GM21576 (cell line): Measurements from ENCODE around the gene AKNA.

ENCODE experiments used
- ATAC-seq: cut with Tn5 transposase; IDR thresholded peaks from one replicate; pipeline ENCODE4 v1.9.1; 2021; ENCODE audit warnings: mild to moderate bottlenecking, moderate library complexity; ENCODE audit not compliant: unreplicated experiment

Gene AKNA

DNA sequence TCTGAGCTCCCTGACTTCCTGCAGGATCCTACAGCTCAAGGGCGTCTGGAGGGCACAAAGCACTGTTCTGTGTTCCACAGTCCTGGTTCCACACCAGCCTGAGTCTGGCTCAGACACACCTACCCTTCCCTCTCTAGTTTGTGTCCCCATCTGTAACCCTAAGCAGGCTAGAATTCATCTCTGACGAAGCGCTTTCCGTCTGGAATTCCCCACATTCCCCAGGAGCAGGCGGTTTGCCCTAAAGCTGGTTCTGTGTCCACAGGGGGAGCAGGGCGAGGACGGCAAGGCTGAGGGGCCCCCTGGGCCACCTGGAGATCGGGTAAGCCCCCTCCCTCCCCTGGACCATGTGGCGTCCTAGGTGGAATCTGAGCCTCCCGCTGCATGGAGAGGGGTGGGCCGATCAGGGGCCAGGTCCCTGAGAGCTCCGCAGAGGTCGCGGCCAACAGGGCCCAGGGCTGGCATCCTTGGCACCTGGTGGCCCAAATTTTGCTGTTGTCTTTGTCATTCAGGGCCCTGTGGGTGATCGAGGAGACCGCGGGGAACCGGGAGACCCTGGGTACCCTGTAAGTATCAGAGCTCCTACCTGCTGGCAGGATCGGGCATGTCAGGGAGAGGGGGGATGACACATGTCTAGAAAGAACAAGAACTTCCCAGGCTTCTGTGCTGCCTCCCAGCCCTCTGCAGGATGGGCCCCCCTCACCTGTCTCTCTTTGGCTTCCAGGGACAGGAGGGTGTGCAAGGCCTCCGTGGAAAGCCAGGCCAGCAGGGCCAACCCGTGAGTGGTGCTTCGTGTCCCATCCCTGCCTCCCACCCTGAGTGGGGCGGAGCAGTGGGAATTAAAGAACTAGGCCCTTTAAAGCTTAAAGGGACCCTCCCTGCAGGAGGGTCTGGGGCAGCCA, 99.3 kb downstream of the AKNA start:
- ATAC-seq = no peak

GRCh38 chr9:114287763-114288192, 100.0 kb downstream of the AKNA start:
- no peak for ATAC-seq

DNA sequence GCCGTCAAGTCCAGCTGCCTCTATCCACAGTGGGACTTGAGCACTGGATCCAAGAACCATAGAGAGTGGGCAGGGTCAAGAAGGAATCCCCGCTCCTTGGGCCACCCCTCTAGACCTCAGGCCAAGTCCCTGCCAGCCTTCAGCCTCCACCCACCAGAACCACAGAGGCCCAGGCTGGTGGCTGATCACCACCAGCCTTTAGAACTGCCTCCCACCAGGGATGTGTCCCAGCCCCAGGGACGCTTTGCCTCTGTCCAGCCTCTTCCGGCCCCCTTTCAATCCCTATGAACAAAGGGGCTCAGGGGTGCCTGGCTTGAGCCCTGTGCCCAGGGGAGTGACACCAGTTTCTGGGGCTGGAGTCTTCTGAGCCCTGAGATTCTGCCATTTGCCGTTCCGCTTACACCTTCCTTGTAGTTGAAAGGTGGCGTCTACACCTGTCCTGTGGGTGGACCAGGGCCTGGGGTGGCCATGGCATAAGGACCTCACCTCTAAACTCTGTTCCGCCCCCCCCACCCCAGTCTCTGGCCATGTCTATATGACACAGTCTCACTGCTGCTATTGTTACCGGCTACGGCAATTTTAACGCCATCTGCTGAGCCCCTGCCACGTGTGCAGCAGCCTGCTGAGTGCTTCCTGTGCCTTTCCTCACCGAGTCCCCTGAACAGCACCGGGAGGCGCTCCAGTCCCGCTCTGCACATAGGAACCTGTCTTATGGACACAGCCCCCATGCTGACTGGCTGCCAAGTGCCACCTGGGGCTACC, 100.6 kb downstream of the AKNA start:
- no peak for ATAC-seq

- ATAC-seq = no peak
Observed at GRCh38 chr9:114286146-114286679, 101.6 kb downstream of the AKNA start.

DNA sequence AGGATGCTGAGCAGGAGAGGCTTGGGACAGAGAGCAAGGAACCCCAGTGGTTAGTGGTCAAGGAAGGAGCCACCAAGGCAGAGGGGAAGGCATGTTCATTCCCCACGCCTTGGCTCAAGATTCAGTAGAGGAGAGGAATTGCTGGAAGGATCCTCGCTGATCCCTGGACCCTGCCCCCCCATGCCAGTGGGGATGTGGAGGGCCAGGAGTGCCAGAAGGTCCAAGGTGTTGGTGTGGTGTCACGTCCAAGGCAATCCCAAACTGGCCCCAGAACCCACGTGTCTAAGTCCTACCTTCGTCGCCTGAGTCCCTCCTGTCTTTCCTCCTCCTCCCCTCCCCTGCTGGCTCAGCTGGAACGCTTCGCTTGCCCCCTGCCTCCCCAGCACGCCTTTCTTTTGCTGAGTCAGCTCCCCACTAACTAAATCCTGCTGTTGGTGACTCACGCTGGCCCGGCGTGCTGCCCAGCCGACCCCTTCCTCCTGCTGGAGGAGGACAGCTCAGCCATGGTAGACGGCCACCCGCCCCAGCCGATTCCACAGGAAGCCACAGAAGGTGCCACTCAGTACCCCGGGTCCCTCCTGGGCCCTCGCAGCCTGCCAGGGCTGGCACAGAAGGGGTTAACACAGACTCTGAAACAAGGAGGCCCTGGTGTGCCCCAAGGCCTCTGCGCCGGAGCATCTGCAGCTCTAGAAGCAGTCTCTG, 102.5 kb downstream of the AKNA start:
- no peak for ATAC-seq

GRCh38 chr9:114284316-114285060, 103.3 kb downstream of the AKNA start:
- no peak for ATAC-seq
